Left ventricle myocardium inferior (tissue), 1 donor: ENCODE data around the gene EFCAB7. TPM values are rescaled to one million over a fixed set of nuclear protein-coding genes. Genes with fewer than 3 reads are reported as not detected.
"Not testable (repeated sequence)": the region's sequence is repeated elsewhere in the genome, so short reads cannot be mapped to it uniquely, and the experiment has no call there.

Source experiments
- DNase-seq: peaks from one replicate; pipeline ENCODE4 v3.0.0-alpha.2; 2020
- H3K27ac ChIP-seq: fragments of 200-600 bp; replicated peaks from 2 replicates; pipeline ENCODE4 v1.8.0; 2021
- H3K27me3 ChIP-seq: fragments of 200-600 bp; 2 replicates; pipeline ENCODE4 v1.8.0; 2021; ENCODE audit warnings: low read depth
- H3K36me3 ChIP-seq: fragments of 200-600 bp; 2 replicates; pipeline ENCODE4 v1.8.0; 2021
- H3K4me1 ChIP-seq: fragments of 200-600 bp; 2 replicates; pipeline ENCODE4 v1.8.0; 2021
- H3K4me3 ChIP-seq: fragments of 200-600 bp; 2 replicates; pipeline ENCODE4 v1.8.0; 2021; ENCODE audit warnings: mild to moderate bottlenecking, moderate library complexity
- H3K9me3 ChIP-seq: fragments of 200-600 bp; replicated peaks from 2 replicates; pipeline ENCODE4 v1.8.0; 2021
- intact Hi-C: fragments of 100-400 bp; cut with micrococcal nuclease; formaldehyde crosslinking; loops from one replicate; pipeline ENCODE4 v1.11.0; 2022
- total RNA-seq: library from RNA; stranded (reverse); fragmentation: NEBNext Ultra II Directional; extraction: Animal tissue kit (Norgen Biotek cat#: 25700); gene quantifications from one replicate; pipeline ENCODE4 v1.2.1, GENCODE V29; 2021
- TF ChIP-seq, protein P1 (sequence below): fragments of 200-600 bp; IDR thresholded peaks from 2 replicates; pipeline ENCODE4 v1.8.0; 2021; ENCODE audit warnings: antibody characterized with exemption, mild to moderate bottlenecking, borderline replicate concordance
- donor health status: DM: no; HTN: yes; CAD: no; lungs with severe emphysema.

The EFCAB7 gene
- total RNA-seq, 1 donor from 2014 or later = 8.9 TPM

DNA sequence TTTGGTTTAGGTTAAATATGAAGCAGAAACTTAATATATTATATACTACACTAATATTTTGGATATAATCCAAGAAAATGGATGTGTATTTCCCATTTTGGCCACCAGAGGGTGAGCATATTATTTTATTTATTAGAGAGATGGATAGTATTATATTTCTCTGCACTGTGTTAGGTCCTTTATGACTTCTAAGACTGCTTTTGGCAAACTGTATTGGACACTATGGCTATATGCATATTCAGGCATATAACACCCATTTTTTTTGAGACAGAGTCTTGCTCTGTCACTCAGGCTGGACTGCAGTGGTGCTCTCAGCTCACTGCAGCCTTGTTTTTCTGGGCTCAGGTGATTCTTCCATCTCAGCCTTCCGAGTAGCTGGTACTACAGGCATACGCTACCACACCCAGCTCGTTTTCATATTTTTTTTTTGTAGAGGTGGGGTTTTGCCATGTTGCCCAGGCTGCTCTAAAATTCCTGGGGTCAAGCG is 52.1 kb downstream of the EFCAB7 start:
- H3K4me1 ChIP-seq = peaks cover 5% of the 10 kb centered on the region
- no peaks in the 10 kb centered on the region for H3K36me3 ChIP-seq
- DNase-seq = no peak
- peaks cover 3% of the 10 kb centered on the region for H3K9me3 ChIP-seq
- intact Hi-C loops = no loop called here
- TF ChIP-seq, protein P1, sequence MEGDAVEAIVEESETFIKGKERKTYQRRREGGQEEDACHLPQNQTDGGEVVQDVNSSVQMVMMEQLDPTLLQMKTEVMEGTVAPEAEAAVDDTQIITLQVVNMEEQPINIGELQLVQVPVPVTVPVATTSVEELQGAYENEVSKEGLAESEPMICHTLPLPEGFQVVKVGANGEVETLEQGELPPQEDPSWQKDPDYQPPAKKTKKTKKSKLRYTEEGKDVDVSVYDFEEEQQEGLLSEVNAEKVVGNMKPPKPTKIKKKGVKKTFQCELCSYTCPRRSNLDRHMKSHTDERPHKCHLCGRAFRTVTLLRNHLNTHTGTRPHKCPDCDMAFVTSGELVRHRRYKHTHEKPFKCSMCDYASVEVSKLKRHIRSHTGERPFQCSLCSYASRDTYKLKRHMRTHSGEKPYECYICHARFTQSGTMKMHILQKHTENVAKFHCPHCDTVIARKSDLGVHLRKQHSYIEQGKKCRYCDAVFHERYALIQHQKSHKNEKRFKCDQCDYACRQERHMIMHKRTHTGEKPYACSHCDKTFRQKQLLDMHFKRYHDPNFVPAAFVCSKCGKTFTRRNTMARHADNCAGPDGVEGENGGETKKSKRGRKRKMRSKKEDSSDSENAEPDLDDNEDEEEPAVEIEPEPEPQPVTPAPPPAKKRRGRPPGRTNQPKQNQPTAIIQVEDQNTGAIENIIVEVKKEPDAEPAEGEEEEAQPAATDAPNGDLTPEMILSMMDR = peak; percentile 83
- no peak overlapping the region for H3K4me3 ChIP-seq
- no peak overlapping the region for H3K27ac ChIP-seq
- no peaks in the 10 kb centered on the region for H3K27me3 ChIP-seq

DNA sequence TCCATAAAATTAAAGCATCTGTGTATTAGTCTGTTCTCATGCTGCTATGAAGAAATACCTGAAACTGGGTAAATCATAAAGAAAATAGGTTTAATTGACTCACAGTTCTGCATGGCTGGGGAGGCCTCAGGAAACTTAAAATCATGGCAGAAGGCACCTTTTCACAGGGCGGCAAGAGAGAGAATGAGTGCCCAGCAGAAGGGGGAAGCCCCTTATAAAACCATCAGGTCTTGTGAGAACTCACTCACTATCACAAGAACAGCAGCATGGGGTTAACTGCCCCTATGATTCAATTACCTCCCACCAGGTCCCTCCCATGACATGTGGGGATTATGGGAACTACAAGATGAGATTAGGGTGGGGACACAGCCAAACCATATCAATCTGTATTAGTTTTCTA is 63.0 kb downstream of the EFCAB7 start:
- intact Hi-C loops, H3K27me3 ChIP-seq, H3K4me3 ChIP-seq, H3K27ac ChIP-seq, H3K36me3 ChIP-seq, DNase-seq: not testable (repeated sequence)
- H3K9me3 ChIP-seq = peaks cover 23% of the 10 kb centered on the region
- H3K4me1 ChIP-seq = peaks cover 25% of the 10 kb centered on the region

DNA sequence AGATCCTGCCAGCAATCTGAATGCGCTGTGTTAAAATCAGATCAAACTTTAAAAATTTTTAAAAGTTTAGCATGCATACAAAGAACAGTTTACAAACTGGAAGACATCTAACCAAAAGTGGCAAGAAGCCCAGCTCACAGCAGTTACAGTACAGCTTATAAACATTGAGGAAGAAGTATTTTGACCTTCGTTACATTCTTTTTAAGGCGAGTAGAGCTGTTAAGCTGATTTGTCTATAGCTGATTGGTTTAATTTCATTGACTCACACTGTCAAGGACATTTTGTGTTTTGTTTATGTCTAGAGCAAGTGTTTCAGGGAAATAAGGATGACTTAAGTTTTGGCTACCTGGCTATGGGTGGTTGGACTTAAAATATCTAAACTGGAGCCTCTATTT is 66.8 kb downstream of the EFCAB7 start:
- H3K36me3 ChIP-seq = no peaks in the 10 kb centered on the region
- H3K27me3 ChIP-seq = no peaks in the 10 kb centered on the region
- H3K4me1 ChIP-seq = peaks cover 53% of the 10 kb centered on the region
- H3K9me3 ChIP-seq = peaks cover 5% of the 10 kb centered on the region
- DNase-seq = no peak
- H3K27ac ChIP-seq = peak overlapping the region; percentile 42
- intact Hi-C loops = no loop called here
- H3K4me3 ChIP-seq = no peak overlapping the region
- TF ChIP-seq, protein P1 = no peak

DNA sequence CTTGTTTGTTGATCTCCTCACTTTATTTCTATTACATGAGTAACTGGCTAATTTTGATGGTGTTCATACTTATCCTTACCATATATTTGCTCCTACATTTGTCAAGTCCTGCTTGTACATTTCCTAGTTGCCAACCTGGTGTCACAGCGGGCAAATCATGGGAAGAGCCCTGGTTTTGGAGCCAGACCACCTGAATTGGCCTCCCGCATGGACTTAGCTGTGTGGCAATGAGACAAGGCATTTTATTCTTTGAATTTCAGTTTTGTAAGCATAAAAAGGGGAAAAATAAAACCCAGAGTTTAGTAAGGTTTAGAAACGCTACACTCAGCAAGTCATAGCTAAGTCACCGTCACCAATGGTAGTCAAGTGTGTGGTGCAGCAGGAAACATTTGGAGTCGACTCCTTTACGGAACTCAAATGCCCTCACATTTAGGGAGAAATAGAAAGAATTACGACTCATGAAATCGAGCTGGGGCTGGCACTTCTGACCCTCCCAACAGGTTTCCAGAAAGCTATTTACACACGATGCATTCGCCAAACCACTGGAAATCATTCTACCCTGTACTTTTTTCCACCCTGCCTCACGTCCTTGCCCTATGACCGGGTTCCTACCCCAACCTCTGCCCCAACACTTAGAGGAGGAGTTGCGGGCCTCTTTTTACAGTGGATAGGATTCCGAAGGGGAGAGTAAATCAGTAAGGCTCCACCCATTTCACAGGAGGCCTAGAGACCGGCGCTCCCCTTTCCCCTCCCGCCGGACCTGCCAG is 69.4 kb downstream of the EFCAB7 start:
- no peaks in the 10 kb centered on the region for H3K36me3 ChIP-seq
- H3K4me1 ChIP-seq = peaks cover 78% of the 10 kb centered on the region
- intact Hi-C loops = no loop called here
- TF ChIP-seq, protein P1 = no peak
- H3K4me3 ChIP-seq = peak overlapping the region; percentile 94
- H3K27ac ChIP-seq = peak overlapping the region; percentile 98
- no peak for DNase-seq
- no peaks in the 10 kb centered on the region for H3K27me3 ChIP-seq
- no peaks in the 10 kb centered on the region for H3K9me3 ChIP-seq

DNA sequence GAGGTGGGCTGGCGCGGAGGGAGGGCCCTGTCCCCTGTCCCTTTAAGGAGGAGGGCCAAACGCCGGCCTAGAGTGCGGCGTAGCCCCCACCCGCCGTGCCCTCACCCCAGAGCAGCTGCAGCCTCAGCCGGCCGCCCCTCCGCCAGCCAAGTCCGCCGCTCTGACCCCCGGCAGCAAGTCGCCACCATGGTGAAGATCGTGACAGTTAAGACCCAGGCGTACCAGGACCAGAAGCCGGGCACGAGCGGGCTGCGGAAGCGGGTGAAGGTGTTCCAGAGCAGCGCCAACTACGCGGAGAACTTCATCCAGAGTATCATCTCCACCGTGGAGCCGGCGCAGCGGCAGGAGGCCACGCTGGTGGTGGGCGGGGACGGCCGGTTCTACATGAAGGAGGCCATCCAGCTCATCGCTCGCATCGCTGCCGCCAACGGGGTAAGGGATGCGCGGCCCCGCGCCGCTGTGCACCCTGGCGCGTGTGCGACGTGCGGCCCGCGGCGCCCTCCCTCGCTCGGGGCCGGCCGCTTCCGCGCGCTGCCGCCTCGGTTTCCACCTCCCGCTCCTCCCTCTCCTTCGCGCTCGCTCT is 70.1 kb downstream of the EFCAB7 start, which contains the start of gene PGM1:
Gene PGM1, plus strand, starts transcription at position 109 of the 583 bp plus-strand sequence. Its CDS starts 78 bp downstream, at position 187.
- peak within 1 kb of the TSS; percentile 94 for H3K4me3 ChIP-seq
- H3K4me1 ChIP-seq = peaks cover 82% of the 10 kb centered on the region
- DNase-seq = peak; percentile 75
- intact Hi-C loops = no loop called here
- TF ChIP-seq, protein P1 = no peak
- peak within 1 kb of the TSS; percentile 98 for H3K27ac ChIP-seq
- no peaks in the 10 kb centered on the region for H3K36me3 ChIP-seq
- no peaks in the 10 kb centered on the region for H3K9me3 ChIP-seq
- H3K27me3 ChIP-seq = no peaks in the 10 kb centered on the region
